Muscle layer of duodenum (tissue), 2 donors: ENCODE results near the gene LRRC74B.
A peak's percentile ranks its signal among the peaks of the same experiment; 100 is the strongest.
"Not testable (repeated sequence)": the region's sequence is repeated elsewhere in the genome, so short reads cannot be mapped to it uniquely, and the experiment has no call there.

Source experiments
- H3K27ac ChIP-seq: one replicate; pipeline ENCODE4 v1.7.0; 2013; ENCODE audit warnings: mild to moderate bottlenecking, low read length
- H3K27me3 ChIP-seq: one replicate; pipeline ENCODE4 v1.7.0; 2013; ENCODE audit warnings: low read depth, mild to moderate bottlenecking, control low read depth, low read length
- H3K36me3 ChIP-seq, 2 donors: one replicate each; pipeline ENCODE4 v1.7.0; 2013; ENCODE audit warnings: low read length in 2 of 2, control low read depth in 1 of 2, mild to moderate bottlenecking in 1 of 2; ENCODE audit not compliant: insufficient read depth in 2 of 2, control insufficient read depth in 1 of 2
- H3K4me1 ChIP-seq, 2 donors: one replicate each; pipeline ENCODE4 v1.7.0; 2013; ENCODE audit warnings: low read length in 2 of 2, mild to moderate bottlenecking in 2 of 2, control low read depth in 1 of 2, moderate library complexity in 1 of 2; ENCODE audit not compliant: insufficient read depth in 2 of 2, control insufficient read depth in 1 of 2
- H3K4me3 ChIP-seq, 2 donors: one replicate each; pipeline ENCODE4 v1.7.0; 2013; ENCODE audit warnings: low read length in 2 of 2, low read depth in 1 of 2, mild to moderate bottlenecking in 1 of 2
- H3K9me3 ChIP-seq, 2 donors: one replicate each; pipeline ENCODE4 v1.7.0; 2013; ENCODE audit warnings: low read length in 2 of 2, control low read depth in 1 of 2, mild to moderate bottlenecking in 1 of 2; ENCODE audit not compliant: control insufficient read depth in 1 of 2
- donor health status: healthy.

LRRC74B gene

GRCh38 chr22:21039158-21039557, 6.6 kb upstream of the LRRC74B start:
- not testable (repeated sequence) for H3K36me3 ChIP-seq, H3K9me3 ChIP-seq, H3K4me3 ChIP-seq, H3K4me1 ChIP-seq, H3K27ac ChIP-seq, H3K27me3 ChIP-seq

- no peak overlapping the region for H3K4me3 ChIP-seq
- no peaks in the 10 kb centered on the region for H3K36me3 ChIP-seq
- no peak overlapping the region for H3K27ac ChIP-seq
- H3K27me3 ChIP-seq: no peaks in the 10 kb centered on the region
- no peaks in the 10 kb centered on the region for H3K9me3 ChIP-seq
- H3K4me1 ChIP-seq: peaks cover 4 to 10% of the 10 kb centered on the region in 2 donors
Measured at GRCh38 chr22:21041937-21042336, 3.8 kb upstream of the LRRC74B start.

GRCh38 chr22:21042978-21043859, 2.5 kb upstream of the LRRC74B start:
- H3K36me3 ChIP-seq: no peaks in the 10 kb centered on the region
- H3K4me3 ChIP-seq: no peak overlapping the region
- H3K27me3 ChIP-seq: no peaks in the 10 kb centered on the region
- H3K4me1 ChIP-seq: peaks cover 4 to 10% of the 10 kb centered on the region in 2 donors
- no peaks in the 10 kb centered on the region for H3K9me3 ChIP-seq
- no peak overlapping the region for H3K27ac ChIP-seq

GRCh38 chr22:21043860-21044535, 1.7 kb upstream of the LRRC74B start:
- Histone ChIP-seq H3K27ac (no peak overlapping the region), H3K27me3 (no peaks in the 10 kb centered on the region), H3K4me1 (peaks cover 4 to 10% of the 10 kb centered on the region in 2 donors), H3K36me3 (no peaks in the 10 kb centered on the region), H3K4me3 (no peak overlapping the region), H3K9me3 (no peaks in the 10 kb centered on the region)

- peaks cover 4 to 10% of the 10 kb centered on the region in 2 donors for H3K4me1 ChIP-seq
- no peaks in the 10 kb centered on the region for H3K36me3 ChIP-seq
- peak overlapping the region; percentile 55 to 80 for H3K4me3 ChIP-seq
- H3K9me3 ChIP-seq: no peaks in the 10 kb centered on the region
- H3K27me3 ChIP-seq: no peaks in the 10 kb centered on the region
- H3K27ac ChIP-seq: no peak overlapping the region
Measured at GRCh38 chr22:21044931-21045584, 688 bp upstream of the LRRC74B start.

GRCh38 chr22:21047035-21047661, 1.4 kb downstream of the LRRC74B start:
- no peaks in the 10 kb centered on the region for H3K27me3 ChIP-seq

GRCh38 chr22:21047730-21048129, 2.0 kb downstream of the LRRC74B start:
- Histone ChIP-seq H3K9me3 (no peaks in the 10 kb centered on the region), H3K4me3 (no peak overlapping the region), H3K4me1 (peaks cover 4 to 10% of the 10 kb centered on the region in 2 donors), H3K27ac (no peak overlapping the region), H3K27me3 (no peaks in the 10 kb centered on the region), H3K36me3 (no peaks in the 10 kb centered on the region)

More at GRCh38 chr22:21047035-21047661, 1.4 kb downstream of the LRRC74B start:
- no peaks in the 10 kb centered on the region for H3K36me3 ChIP-seq
- no peak overlapping the region for H3K27ac ChIP-seq
- no peak overlapping the region for H3K4me3 ChIP-seq
- peaks cover 4 to 10% of the 10 kb centered on the region in 2 donors for H3K4me1 ChIP-seq
- H3K9me3 ChIP-seq: no peaks in the 10 kb centered on the region

GRCh38 chr22:21048448-21048847, 2.7 kb downstream of the LRRC74B start:
- not testable (repeated sequence) for H3K4me3 ChIP-seq, H3K9me3 ChIP-seq, H3K27me3 ChIP-seq, H3K36me3 ChIP-seq, H3K27ac ChIP-seq
- peaks cover 4 to 10% of the 10 kb centered on the region in 2 donors for H3K4me1 ChIP-seq

- not testable (repeated sequence) for H3K9me3 ChIP-seq, H3K4me3 ChIP-seq, H3K27me3 ChIP-seq, H3K36me3 ChIP-seq, H3K27ac ChIP-seq
- H3K4me1 ChIP-seq: peaks cover 4 to 10% of the 10 kb centered on the region in 2 donors
Measured at GRCh38 chr22:21048965-21049364, 3.2 kb downstream of the LRRC74B start.

- no peak overlapping the region for H3K4me3 ChIP-seq
- H3K27ac ChIP-seq: no peak overlapping the region
- H3K36me3 ChIP-seq: no peaks in the 10 kb centered on the region
- no peaks in the 10 kb centered on the region for H3K9me3 ChIP-seq
- H3K4me1 ChIP-seq: no peaks in the 10 kb centered on the region
- no peaks in the 10 kb centered on the region for H3K27me3 ChIP-seq
Measured at GRCh38 chr22:21051145-21051830, 5.5 kb downstream of the LRRC74B start.
